Measurements from ENCODE around the gene P3R3URF.

The P3R3URF gene

DNA sequence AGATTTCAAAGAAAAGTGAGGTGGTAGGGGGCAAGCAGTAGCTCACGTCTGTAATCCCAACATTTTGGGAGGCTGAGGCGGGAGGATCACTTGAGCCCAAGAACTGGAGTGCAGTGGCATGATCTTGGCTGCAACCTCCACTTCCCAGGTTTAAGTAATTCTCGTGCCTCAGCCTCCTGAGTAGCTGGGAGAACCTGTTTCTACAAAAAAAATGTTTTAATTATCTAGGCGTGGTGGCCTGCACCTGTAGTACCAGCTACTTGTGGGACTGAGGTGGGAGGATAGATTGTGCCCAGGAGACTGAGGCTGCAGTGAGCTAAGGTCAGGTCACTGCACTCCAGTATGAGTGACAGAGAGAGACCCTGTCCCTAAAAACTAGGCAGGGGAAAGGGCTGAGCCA is 4.0 kb downstream of the P3R3URF start:
- no peak for DNase-seq (ENCODE audit: low read depth in 2 of 2)

DNA sequence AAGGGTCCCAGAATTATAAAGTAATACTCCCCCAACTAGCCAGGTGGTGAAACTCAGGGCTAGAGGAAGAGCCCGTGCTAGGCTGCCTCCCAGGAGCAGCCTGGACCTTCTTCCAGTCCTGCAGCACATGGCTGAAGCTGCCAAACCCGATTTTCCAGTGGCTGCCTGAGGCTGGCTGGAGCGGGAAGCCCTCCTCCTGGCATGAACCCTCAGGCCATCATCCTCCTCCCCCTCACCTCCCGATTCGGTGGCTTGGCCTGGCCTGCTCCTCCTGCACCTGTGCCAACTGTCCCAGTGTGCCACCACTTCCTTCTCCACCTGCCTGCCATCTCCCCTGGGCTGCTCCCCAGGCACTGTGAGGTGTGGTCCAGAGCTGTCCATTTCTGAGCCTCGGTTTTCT is 4.4 kb downstream of the P3R3URF start:
- no peak for DNase-seq (ENCODE audit: low read depth in 2 of 2)

DNA sequence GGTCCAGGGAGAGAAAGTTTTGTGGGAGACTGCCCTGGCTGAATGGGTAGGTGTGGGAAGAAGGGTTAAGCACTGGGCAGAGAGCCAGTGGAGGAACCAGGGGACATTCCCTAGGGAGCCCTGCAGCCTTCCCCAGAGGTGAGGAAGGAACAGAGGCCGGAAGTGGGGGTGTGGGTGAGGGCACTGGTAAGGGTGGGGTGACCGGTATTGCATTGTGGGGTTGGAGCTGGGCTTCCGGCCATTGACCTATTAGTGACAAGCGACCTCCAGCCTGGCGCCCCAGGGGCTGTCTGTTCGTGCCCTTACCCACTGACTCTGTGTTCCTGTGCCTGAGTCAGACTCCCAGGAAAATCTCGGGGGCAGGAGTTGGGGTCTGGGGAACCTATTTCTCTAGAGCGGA is 4.9 kb downstream of the P3R3URF start:
- no peak for DNase-seq (ENCODE audit: low read depth in 2 of 2)

DNA sequence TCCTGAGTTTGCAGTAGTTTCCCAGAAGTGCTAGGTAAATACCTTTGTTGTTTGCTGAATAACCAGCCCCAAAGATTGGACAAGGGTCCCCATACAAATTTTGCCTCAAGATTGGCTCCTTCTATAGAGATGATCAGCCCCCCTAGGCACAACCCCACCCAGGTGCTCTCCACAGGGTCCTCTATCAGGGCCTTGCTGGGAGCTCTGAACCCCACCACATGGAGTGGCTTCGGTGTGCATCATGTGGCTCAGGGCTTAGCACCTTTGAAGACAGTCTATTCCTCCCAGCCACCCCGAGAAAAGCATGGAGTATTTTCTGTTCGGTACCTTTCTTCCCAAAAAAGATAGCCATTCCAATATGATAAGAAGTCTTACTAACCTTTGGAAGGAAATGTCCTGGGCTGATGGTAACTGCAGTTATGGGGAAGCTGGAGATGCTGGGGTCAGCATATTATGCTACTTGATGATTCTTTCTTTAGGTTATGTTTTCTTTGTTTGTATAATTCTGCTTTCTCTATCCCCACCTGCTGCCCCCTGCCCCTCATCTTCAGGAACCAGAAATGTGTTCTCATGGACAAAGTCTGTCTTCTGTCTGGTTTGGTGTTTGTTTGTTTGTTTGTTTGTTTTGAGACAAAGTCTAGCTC is 6.4 kb downstream of the P3R3URF start:
- DNase-seq (ENCODE audit: low read depth in 2 of 2): no peak

DNA sequence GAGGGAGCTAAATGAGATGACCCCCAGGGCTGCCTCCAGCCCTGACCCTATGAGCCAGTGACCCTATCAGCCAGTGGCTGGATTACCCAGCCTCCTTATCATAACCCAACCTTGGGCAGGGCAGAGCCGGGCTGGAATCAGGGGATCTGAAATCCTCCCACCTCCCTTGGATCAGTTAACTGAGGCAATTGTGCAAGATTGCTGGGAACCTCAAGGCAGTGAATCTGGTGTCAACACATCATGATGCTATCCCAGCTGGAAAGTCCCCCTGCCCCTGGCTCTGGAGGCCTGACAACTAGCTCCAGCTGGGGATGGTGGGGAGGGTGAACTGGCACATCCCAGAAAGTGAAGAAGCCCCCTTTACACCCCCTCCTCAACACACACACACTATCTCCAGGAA is 7.8 kb downstream of the P3R3URF start:
- DNase-seq (ENCODE audit: low read depth in 2 of 2): no peak

DNA sequence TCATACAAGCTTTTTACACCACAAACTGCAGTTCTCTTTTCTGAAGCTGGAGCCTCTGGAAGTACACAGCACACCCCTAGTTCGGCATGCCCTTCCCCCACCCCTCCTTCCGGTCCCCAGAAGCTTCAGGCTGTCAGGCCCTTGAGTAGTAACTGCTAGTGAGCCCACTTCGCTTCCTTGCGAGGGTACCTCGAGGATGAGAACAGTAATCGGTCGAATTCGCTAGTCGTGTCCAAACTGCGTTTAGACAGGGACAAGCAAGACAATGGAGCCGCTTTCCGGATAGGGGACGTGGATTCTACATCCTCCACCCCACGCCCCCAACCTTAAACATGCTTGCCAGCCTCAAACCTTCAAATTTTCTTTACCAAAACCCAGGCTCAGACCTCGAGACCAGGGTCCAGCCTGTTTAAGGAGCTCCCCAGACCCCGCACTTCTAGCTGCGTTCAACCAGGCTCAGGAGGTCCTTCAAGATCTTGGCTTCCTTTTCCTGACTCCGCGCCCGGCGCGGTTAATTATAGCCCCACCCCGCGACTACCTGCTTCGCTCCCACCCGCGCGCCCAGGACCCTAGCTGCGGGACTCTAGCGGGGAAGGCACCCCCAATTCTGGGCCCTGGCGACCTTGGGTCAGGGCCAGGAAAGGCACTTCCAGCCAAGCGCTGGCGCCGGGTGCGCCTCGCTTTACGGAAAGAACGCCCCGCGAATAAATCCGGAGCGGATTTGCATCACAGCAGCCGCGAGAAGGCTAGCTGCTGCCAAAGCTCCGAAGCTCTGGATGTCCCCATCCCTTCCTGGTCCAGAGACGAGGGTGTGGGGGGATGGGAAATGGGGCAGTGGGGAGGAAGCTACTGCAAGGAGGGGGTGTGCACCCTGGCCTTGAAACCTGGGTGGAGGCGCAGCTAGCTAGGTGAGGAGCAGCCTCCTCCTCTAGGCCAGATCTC is 9.5 kb downstream of the P3R3URF start:
- no peak for DNase-seq (ENCODE audit: low read depth in 2 of 2)

DNA sequence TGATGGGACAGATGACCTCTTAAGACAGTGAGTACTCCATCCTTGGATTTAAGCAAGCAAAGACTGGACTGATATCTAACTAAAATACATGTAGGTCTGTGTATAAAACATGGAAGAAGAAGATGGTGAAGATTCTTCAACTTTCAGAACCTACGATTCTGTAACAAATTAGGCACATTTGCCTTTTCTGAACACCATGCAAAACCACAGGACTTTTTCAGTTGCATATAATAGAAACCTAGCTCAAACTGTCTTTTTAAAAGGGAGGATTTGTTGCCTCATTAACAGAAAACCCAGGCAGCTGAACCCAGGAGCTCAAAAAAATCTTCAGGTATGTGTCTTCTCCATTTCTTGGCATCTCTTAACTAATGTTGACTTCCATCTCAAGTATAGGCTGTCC is 16.1 kb downstream of the P3R3URF start:
- no peak for DNase-seq (ENCODE audit: low read depth in 2 of 2)

DNA sequence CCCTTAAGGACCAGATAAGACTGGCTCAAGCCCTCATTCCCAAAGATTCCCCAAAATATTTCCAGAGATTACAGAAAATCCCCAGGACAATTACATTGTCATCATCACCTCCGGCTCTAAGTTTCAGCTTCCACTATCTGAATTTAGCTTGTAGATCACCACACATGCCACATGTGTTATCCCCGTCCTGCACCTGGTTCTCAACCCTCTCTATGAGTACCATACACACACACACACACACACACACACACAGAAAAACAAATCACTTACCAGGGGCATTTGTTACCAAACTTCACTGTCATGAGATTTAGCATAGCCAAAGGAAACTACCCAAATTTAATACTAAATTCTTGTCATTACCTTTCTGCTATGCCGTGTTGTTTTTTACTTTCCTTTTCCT is 16.8 kb downstream of the P3R3URF start:
- no peak for DNase-seq (ENCODE audit: low read depth in 2 of 2)

DNA sequence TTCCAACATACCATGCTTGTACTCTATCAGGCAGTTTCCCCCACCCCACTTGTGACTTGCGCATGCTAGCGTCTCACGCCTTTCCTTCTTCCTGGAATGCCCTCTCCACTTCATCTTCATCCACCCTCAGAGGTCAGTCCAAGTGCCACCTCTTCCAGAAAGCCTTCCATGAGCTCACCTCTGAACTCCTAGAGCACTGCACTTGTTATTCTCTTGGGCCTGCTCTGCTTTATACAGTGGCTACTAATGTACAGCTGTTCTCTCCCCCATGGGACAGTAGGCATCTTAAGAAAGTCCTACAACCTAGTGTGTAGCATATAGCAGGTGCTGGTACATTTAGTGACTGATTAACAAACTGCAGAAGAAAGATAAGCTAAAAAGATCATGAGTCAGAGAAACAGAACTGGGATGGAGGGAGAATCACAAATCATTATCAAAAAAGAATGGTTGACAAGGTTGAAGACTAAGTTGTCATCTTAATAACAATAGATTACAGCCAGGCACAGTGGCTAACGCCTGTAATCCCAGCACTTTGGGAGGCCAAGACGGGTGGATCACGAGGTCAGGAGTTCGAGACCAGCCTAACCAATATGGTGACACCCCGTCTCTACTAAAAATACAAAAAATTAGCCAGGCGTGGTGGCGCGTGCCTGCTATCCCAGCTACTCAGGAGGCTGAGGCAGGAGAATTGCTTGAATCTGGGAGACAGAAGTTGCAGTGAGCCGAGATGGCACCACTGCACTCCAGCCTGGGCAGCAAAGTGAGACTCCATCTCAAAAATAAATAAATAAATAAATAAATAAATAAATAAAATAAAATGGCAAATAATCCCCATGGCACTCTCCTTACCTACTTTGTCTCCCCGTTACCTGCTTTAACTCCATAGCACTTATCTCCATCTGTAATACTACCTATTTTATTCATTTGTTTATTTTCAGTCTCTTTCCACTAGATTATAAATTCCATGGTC is 17.7 kb downstream of the P3R3URF start:
- no peak for DNase-seq (ENCODE audit: low read depth in 2 of 2)

DNA sequence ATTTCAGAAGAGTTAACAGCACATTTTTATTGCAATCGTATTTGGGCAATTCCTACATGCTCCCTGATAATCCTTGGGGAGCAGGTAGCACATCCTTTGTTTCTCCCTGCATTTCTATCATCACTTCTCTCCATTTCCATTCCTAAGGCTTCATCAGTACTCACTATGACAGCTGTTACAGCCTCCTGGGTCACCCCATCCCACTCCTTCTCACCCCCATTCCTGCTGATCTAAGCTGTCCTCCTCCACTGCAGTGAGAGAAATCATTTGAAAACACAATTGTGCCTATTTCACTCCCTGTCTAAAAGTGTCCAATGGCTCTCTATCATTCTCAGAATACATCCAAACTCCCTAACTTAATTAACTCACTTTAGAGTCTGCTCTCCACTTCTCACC is 18.4 kb downstream of the P3R3URF start:
- DNase-seq (ENCODE audit: low read depth in 2 of 2): no peak

DNA sequence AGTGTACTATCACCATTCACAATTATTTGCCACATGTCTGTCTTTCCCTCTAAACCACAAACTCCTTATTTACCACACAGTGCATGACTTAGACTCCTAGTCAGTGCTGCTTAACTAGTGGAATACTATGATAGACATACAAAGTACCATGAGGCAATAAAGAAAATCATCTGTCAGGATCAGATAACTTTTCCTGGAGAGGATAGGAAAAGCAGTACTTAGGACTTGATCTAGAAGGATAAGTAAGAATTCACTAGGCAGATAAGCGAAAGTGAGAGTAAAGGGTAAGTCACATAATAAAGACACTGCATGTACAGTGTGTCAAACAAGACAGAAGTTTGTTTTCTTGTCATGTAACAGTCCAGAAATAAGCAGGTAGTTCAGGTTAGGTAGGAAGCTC is 22.6 kb downstream of the P3R3URF start:
- no peak for DNase-seq (ENCODE audit: low read depth in 2 of 2)

DNA sequence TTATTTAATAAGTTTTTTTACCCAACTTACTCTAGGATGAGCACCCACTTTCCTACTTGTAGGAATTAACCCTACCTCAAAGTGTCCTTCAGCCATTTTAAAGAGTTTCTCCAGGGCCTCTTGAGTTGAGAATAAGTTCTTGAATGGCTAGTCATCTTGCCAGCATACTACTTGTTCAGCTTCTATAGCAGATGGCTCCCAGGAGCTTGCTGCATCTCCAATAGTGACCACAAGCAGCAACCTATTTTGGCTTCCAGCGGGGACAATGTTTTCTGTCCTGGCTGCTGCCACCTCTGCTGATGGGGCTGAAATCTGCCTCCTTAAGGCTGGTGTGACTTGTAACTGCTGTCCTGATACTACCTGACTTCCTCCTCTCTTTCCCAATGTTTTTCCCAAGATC is 23.1 kb downstream of the P3R3URF start:
- DNase-seq (ENCODE audit: low read depth in 2 of 2): no peak

DNA sequence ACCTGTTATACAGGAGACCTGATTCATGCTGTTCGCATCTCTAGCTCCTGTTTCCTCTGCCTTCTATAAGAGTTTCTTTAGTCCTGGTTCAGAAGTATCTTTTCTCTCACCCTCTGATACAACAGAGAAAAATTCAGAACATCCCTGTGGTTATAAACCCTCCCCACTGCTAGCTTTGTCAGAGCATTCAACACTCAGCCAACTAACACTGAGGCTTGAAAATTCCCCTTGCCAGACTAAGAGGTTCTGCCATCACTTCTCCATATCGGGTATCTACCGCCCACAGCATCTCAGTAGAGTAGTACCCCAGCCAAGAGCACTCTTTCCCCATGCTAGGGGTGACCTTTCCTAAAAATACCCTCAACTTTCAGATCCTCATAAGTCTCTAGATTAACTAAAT is 24.3 kb downstream of the P3R3URF start:
- no peak for DNase-seq (ENCODE audit: low read depth in 2 of 2)

DNA sequence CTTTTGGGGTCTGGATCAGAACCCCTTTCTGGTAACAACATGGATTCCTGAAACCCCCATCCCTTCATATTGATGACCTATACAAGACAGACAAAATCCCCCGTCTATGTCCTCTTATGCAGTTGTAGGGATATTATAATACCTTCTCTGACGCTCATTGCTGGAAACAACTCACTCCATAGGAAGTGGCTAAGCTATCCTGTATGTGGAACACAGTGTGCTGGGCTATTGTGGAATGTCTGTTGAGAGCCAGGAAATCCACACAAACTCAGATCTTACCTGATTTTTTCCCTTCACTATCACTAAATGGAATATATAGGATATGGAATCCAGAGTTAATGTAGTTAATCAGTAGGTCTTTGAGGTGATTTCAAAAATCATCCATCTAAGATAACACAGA is 26.2 kb downstream of the P3R3URF start:
- DNase-seq (ENCODE audit: low read depth in 2 of 2): no peak

DNA sequence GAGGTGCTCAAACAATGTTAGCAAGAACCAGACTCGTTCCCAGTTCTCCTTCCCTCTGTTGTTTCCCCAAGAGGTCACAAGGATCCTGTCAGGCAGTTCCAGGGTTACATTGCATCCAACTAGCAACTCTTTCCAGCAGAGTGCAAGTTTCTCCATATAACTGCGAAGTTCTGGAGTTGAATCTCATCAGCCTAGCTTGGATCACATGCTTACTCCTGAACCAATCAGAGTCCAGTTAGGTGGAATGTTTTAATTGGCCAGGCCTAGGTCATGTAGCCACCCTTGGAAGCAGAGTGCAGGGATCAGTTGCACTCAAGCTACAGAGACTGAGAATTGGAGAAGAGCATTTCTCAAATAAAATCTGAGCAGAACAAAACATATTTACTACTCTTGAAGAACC is 28.0 kb downstream of the P3R3URF start:
- no peak for DNase-seq (ENCODE audit: low read depth in 2 of 2)

DNA sequence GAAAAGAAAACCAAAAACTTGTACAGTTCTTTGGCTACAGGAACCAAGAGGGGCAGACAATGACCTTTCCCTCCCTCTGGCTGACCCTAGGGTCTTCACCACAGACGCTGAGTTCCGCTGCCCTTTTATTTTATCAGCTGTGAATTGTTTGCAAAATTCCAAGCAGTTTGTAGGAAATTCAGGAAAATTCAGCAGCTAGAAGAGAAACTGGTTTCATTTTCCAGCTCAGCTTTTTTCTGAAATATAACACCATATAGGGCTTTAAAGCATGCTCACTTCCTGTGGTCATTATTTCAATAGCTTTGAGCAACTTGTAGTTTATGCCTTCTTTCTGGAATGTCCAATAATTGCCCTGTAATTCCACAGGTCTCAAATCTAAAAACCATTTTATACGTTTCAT is 38.4 kb downstream of the P3R3URF start:
- DNase-seq (ENCODE audit: low read depth in 2 of 2): no peak

DNA sequence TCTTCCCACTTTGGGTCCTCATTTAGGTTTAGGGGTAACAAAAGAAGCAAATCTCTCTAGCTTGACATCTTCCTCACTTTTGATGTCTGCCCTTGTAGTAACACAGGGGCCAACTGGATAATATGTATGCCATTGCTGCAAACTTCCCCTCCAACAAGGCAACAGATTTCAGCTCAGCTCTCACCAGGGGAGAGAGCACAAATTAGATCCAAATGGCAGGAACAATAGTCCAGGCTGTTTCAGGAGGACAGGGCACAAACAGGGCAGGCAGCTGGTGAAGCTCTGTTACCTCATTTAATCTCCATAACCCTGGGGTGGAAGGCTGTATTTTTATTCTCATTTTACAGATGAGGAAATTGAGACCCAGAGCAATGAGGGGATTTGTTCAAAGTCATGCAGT is 39.6 kb downstream of the P3R3URF start:
- DNase-seq (ENCODE audit: low read depth in 2 of 2): no peak

DNA sequence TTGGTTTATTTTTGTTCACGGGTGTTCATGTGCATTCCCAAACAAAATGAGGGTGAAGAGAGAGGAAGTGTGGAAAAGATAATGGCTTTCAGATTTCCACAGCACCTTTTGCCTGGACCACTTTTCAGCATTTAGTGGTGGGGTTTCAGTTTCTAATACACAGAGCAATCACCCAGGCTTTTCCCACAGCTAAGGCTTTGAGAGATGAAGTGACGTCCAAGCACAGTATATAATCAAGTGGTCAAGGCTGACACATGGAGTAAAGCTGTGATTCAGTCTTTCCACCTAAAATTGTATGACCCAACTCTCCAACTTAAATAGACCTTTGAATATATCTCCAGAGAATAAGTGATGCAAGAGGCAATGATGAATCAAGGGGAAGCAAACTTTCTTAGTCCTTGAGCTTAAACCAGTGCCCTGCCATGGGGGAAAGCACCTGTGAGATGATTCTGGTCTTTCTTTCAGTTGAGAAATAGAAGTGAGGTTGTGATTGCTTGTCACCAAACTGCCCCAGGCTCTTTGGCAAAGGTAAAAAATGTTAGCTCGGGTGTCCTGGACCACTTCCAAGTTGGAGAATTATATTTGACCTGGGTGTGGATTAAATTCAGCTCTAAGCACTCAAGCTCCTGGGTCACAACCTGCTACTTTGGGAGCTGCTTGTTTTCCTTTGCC is 41.5 kb downstream of the P3R3URF start:
- peak in 1 of 2 experiments; percentile 30 for DNase-seq (ENCODE audit: low read depth in 2 of 2)

DNA sequence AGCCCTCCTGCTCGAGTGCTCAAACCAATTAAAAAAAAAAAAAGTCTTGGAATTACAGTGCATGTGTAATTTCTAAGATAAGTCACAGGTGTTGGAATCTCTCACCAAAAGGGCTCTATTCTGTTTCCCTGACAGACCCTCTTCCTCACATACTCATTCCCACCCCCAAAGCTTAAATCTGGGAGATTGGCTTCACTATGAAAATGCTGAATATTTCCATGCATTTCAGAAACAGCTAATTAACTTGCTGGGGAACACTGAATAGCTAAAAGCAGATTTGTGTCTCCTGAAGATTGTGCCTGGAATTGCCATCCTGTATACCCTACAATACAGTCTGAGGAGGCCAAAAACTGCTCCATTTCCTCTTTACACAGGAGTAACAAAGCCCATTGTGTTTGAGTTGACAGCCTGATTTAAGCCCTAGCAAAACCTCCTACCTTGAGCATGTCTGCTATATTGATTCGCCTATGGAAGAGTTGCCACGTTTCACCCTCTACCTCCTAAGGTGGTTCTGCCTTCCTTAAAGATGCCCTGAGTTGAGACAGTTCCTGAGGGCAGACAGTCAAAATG is 42.4 kb downstream of the P3R3URF start:
- no peak for DNase-seq (ENCODE audit: low read depth in 2 of 2)

DNA sequence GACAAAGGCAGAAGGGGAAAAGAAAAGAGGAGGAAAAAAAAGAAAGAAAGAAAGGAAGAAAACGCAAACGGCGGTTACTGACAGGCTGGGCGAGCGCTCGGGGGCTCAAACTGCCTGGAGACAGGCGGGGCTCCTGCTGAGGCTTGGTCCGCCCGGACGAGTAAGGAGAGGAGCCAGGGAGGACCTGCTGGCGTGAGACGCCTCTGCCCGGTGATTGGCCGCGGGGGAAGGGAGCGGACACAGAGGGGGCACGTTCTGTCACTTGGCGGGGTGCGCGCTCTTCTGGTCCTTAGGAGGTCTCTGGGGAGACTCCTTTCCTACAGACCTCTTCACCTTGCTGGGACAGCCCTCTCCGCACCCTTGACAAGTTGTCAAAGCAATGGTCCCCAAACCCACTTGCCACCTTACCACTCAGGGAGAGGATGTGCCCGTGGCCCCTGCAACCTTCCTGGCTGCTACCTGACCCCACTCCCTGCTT is 43.1 kb downstream of the P3R3URF start:
- no peak for DNase-seq (ENCODE audit: low read depth in 2 of 2)

DNA sequence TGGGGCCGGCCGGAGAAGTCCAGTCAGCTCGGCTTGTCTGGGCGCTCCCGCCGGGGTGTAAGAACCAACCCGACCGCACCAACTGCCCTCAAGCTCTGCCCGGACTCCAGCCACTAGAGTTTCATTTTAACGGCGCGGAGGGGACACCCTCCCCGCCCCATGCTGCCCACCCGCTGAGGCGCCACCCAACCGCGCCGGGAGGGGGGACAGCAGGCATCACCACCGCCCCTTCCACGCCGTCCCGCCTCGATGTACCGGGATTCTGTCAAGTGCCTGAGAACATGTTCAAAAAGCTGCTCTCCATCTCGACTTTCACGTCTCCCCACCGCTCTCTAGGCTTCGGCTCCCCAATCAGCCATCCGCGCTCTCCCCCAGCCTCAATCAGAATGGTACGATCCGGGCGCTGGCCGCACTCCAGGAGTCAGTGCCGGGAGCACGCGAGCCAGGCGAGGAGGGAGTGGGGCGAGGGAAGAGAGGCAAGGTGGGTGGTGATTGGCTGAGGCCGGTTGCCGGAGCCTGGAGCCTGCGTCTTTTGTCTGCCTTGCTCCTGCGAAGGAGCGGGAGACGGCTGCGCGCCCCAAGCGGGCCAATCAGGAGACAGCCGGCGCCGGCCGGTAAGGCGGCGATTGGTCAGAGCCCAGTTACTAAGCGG is 43.6 kb downstream of the P3R3URF start, which contains the start of gene PIK3R3:
Gene PIK3R3 (minus strand): TSS at position 101 of the 652 bp plus-strand sequence. CDS start 677 bp downstream, outside the sequence.
- DNase-seq (ENCODE audit: low read depth in 2 of 2): peak; percentile 98

All from fibroblast of skin of left quadriceps (primary cell).